GM18909 (cell line): ENCODE measurements around the gene TANC1.
A peak's percentile ranks its signal among the peaks of the same experiment; 100 is the strongest.

Experiments
- ATAC-seq: cut with Tn5 transposase; IDR thresholded peaks from one replicate; pipeline ENCODE4 v1.9.1; 2021; ENCODE audit warnings: mild to moderate bottlenecking; ENCODE audit not compliant: unreplicated experiment, poor library complexity

The TANC1 gene

GRCh38 chr2:159209341-159210306 lies 241.2 kb downstream of the TANC1 start:
- ATAC-seq = peak; percentile 85

GRCh38 chr2:159211447-159212396 lies 243.3 kb downstream of the TANC1 start:
- no peak for ATAC-seq

GRCh38 chr2:159213296-159213695 lies 244.9 kb downstream of the TANC1 start:
- no peak for ATAC-seq

DNA sequence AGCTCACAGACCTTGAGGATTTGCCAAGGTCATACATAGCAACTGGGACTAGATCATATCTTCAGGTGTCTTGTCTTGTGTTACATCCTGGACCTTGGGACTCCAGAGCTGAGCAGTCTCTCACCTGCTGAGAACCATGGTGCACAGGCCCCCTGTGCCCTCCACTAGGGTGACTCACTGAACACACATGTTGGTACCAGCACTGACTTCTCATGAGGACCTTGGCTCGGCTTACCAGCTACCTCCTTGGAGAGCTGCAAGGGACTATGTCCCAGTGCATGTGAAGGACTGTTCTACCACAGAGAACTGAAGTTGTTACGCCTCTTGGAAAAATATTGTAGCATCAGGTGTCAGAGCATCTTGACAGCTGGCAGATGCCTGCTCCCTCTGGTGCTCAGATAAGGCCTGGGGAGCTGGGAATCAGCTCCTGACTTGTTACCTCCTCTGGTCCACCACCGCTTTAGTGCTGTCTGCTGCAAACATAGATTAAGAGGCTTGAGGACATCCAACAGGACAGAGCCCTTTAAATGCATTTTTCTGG lies 246.0 kb downstream of the TANC1 start:
- ATAC-seq = no peak

DNA sequence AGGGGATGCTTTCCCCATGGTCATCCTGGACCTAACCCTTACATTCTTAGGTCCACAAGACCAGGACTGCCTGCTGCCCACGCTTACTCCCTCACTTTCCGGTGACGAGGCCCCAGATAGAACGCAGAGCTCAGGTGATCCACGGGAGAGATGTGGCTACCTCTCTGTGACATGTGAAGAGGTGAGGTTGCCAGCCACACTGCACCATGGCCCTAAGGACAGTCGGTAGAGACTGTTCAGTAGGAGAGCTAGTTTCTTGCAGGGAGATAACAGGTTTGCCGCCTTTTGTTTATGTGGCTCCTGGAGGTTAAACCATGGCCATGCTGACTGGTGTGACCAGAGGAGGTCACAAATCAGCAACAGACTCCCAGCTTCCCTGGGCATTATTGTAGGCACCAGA lies 246.7 kb downstream of the TANC1 start:
- ATAC-seq = no peak

DNA sequence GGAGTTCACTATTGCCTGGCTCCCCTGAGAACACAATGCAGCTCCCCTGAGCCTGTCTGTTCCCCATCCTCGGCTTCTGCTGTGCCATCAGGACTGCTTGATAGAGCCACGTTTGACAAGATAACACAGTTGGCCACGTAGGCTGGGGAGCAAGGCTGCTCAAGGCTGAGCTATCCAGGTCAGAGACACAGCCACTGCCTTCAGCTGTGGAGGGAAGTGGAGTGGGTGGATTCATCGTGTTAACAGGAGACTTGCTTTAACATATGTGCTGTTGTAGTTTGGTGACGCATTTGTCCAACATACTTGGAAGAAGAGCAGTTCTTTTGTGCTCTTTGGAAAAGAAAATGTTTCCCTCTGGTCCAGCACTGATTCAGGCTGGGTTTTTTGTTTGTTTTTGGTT lies 249.2 kb downstream of the TANC1 start:
- ATAC-seq = no peak

DNA sequence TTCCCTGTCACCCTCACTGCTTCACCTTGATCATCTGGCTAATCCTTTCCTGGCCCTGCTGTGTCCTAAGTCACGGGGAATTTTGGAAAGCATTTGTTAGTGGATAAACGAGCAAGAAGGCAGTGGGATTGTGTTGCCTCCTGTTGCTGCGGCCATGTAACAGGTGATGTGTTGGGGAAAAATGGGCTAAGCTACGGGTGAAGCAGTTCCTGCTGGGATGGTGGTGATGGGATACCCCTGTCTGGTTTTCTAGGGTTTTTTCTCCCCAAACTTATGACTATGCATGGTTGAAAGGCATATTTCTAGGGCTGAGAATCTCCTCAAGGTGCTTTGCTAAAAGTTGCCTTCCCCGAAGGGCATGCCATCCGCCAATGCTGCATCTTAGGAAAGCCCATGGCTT lies 249.9 kb downstream of the TANC1 start:
- ATAC-seq = no peak

DNA sequence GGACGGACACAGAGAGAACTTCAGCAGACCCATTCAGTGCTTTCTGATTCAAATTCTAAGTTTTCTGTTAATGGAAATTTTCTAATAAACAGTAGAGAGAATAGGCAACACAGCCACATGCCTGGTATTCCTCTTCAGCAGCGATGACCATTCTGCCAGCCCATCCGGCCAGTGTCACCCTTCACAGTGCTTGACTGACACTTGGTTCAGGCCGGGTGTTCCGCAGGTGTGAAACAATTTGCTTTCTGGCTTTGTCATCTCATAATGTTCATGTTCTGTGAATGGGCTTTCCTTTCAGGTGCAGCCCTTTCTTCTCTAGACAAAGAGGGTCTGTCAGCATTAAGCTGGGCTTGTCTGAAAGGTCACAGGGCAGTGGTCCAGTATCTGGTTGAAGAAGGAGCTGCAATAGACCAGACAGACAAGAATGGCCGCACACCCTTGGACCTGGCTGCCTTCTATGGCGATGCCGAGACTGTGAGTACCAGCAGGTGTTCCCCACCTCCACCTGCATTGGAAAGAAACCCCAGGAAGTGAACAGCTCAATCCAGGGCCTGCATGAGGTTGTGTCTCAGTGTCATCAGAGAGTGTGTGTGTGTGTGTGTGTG lies 251.1 kb downstream of the TANC1 start:
- ATAC-seq = no peak

DNA sequence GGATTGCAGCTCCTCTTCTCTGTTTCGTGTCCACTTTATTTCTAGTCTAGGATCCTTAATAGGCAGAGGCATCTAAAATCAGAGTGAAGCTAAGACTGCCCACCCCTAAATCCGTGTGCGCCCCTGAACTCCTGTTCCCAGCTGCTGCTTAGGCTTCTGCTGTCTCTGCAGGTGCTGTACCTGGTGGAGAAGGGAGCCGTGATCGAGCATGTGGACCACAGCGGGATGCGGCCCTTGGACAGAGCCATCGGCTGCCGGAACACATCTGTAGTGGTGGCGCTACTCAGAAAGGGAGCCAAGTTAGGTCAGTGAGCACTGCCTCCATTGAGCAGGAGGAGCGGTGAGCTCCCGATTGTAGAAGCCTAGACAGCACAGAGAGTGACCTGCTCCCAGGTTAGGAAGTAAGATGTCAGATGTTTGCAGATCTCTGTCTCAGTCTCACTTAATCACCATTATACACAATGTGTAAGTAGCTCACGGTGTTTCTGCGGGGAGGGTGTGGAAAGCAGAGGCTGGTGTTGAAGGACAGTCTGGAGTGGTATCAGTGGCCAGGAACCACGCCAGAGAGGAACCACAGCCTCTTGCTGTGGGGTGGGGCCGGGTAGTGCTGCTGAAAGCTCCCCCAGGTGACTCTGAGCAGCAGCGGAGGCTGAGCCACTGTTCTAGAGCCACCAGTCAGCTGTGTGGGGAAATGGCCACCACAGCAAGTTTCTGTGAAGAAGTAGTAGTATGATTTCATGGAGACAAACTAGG lies 255.8 kb downstream of the TANC1 start:
- ATAC-seq = no peak

DNA sequence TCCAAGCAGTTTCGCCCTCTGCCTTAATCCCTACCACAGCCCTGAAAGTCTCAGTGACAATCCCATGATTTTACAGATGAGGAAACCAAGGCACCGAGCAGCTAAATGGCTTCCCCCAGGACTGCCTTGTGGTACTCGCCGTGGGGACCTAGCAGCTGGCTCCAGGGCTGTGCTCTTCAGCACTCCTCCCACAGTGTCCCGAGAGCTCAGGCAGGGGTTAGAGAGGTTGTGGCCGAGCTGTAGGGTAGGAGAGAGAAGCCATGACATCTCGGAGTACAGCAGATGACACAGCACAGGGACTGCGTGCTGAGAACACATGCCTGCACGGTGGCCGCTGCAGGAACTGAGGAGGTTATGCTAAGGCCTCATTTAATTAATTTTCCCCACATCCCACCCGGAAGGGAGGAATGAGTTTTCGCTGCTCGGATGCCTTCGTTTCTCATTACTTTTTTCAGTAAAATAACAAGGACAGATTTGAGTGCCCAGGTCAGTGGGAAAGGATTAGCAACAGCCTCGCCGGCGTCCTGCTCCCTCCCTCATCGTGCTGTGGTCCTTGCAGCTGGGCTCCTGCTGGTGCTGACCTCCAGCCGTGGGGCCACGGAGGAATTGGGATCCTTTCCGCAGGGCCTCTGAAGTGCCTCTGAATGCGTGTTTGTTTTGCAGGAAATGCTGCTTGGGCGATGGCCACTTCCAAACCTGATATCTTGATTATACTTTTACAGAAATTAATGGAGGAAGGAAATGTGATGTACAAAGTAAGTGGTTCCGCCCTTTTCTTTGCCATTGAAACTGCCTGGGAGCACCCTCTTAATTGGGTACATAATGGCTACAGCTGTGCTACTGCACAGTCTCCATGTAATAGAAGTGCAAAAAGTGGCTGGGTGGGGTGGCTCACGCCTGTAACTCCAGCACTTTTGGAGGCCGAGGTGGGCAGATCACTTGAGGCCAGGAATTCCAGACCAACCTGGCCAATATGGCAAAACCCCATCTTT lies 256.9 kb downstream of the TANC1 start:
- no peak for ATAC-seq

GRCh38 chr2:159226059-159226461 lies 257.6 kb downstream of the TANC1 start:
- ATAC-seq = peak; percentile 62

DNA sequence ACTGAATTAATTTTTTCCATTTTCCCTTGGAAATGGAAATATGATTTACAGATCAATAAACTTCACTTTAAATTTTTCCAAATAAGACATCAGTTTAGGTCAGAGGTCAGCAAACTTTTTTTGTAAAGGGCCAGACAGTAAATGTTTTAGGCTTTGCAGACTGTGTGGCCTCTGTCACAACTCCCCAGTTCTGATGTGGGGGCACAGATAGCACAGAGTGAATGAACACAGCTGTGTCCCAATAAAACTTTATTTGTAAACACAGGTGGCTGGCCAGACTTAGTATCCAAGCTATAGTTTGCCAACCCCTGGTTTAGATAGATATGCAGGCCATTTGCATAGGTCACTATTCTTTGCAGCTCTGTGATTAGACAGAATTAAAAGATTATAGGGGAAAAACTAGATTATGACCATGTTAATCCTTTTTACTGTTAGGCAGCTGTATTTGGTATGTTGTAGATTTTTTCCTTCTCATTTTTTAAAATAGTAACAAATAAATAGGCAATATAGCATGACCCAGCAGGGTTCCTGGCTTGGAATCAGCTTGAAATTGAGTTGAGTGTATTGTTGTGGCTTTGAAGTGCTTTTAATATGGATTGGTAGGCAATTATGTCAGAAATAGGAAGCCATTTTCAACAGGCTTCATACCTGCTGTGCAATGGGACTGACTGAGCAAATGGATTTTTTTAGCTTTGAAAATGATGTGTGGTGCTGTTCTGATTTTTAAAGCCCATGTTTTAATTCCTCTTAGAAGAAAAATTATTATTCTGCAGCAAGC lies 258.4 kb downstream of the TANC1 start:
- no peak for ATAC-seq

- ATAC-seq = no peak
These were observed 259.0 kb downstream of the TANC1 start for GRCh38 chr2:159227467-159227866.

DNA sequence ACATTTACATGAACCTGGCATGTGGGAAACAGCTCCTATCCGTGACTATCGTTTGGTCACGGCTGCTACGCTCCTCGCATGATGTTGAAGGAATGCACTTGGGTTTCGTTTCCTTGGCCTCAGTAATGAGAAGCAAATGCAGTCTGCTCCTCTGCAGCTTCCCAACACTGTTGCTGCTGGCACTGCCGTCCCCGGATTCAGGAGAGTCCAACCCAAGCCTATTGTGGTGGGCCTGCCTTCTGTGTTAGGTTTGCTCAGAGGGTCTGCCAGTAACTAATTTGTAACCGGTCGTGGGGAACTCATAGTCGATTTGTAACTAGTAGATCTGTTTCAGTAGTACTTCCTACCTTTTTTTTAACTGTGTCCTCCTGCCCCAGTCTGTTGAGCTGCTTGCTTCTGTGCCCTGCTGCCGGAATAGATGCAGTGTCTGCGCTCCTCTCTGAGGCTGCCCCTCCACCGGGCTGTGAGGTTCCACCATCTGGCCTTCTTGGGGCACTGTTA lies 259.7 kb downstream of the TANC1 start:
- ATAC-seq = no peak

GRCh38 chr2:159229476-159230144 lies 261.2 kb downstream of the TANC1 start:
- no peak for ATAC-seq

GRCh38 chr2:159230145-159230877 lies 261.9 kb downstream of the TANC1 start:
- no peak for ATAC-seq
